Heart left ventricle (tissue), 13 donors: ENCODE data around the gene MYB.

Experiments
- CTCF ChIP-seq, 12 donors: fragments of 200-600 bp; sonication (generic) in 4 of 12; IDR thresholded peaks; one replicate each; pipeline versions ENCODE4 v1.5.0 to v1.8.0; 2018 to 2022; ENCODE audit warnings: antibody characterized with exemption in 12 of 12, mild to moderate bottlenecking in 5 of 12
- POLR2A ChIP-seq, 2 donors: fragments of 450-650 bp; IDR thresholded peaks; one replicate each; pipeline ENCODE4 v1.6.1; 2017; ENCODE audit warnings: antibody characterized with exemption in 2 of 2, mild to moderate bottlenecking in 2 of 2, moderate library complexity in 2 of 2
- donor health status: ischemic (EF 13 %, LVEDD 7.1; RV severe dilation, severe dysfunction).
- donor health status: DM: no; HTN: yes; CAD: no.
- donor health status: DM: no; HTN: no; CAD: no.
- donor health status: ischemic (EF 25% LVEDD 6.9; RV normal size, moderate dysfunction).
- donor health status: ischemic (EF 25% LVEDD 5.7; RV mildly dilated, moderate dysfunction).
- donor health status: ischemic (EF 35%, LVEDD 5.7; RV mildly dilated, moderate dysfunction).
- donor health status: nonischemic (EF 11% LVEDD 7.7; RV severe dilation, severe dysfunction).
- donor health status: DM: yes; HTN: yes; CAD: no.
- donor health status: PGD.
- donor health status: ischemic (EF 29% LVEDD 5.4; RV normal size, mild dysfunction).
- donor health status: nonischemic (EF 23%, LVEDD 6.1; RV moderate dilation, normal function).

- TF ChIP-seq CTCF (IDR thresholded peaks at IDR 0.05): no peak
- TF ChIP-seq POLR2A (IDR thresholded peaks at IDR 0.05): no peak
Measured at GRCh38 chr6:135219346-135219745, 38.2 kb downstream of the MYB start.
